NCI-H226 (cell line): Measurements from ENCODE around the gene TCEAL9.
"Not testable (repeated sequence)": the region's sequence is repeated elsewhere in the genome, so short reads cannot be mapped to it uniquely, and the experiment has no call there.

Experiments used
- DNase-seq: peaks from one replicate; pipeline ENCODE4 v3.0.0-alpha.2; 2015

TCEAL9 gene

DNA sequence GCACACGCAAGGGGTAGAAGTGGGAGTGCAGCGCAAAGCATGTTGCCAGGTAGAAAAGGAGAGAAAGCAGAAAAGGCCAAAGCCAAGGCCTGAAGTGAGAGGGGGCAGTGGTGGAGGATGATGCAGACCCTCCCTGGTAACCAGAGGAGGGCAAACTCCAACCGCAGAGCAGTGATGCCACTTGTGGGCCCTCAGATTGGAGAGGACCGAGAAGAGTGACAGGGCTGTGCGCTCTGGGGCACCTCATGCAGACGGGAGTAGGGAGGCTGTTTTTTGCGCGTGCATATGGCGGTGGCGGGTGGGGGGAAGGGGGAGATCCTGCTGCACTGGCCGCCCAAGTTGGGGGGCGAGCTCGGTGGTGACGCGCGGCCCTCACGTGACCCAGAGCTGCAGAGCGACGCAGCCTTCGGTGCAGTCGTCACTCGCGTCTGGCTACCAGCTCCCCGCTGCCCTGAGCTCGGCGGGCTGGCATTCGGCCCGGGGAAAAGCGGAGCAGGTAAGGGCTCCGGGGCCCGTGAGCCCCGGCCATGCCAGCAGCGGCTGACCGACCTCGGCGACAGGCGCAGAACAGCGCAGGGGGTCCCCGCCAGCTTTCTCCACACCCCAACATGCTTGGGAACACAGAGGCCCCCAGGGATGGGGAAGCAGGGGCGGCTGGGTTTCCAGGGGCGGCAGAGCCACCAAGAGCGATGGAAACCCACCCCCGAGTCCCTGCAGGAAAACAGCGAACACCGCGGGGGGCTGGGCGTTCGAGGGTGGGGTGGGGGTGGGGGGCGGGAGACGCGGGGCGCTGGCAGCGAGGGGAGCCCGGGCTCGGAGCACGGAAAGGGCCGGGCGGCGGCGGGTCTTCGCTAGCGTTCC is 20.0 kb downstream of the TCEAL9 start, which contains the start of gene BEX3:
BEX3 (plus strand) TSS at position 421 of the 861 bp plus-strand sequence. CDS start 984 bp downstream, outside the sequence.
- DNase-seq, result no peak

- peak; percentile 39 for DNase-seq
These were observed 20.6 kb downstream of the TCEAL9 start for GRCh38 chrX:103376979-103377324.

- DNase-seq, result no peak
These were observed 22.7 kb downstream of the TCEAL9 start for GRCh38 chrX:103378990-103379389.

DNA sequence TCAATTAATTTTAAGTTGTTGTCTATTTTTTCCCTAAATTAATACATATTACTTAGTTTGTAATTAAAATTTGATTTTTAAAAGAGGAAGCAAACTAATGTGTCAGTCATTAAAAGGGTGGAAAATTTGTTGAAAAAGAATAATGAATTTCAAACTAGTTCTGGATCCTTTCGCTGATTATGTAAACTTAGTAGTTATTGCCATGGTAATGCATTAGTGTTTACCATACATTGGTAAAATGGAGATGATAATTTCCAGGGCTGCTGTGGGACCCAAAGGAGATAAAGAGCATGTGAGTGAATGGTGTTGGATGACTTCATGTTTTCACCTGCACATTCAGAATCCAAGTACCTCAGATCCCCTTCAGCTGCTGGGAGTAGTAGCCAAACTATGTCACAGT is 26.6 kb downstream of the TCEAL9 start:
- no peak for DNase-seq

DNA sequence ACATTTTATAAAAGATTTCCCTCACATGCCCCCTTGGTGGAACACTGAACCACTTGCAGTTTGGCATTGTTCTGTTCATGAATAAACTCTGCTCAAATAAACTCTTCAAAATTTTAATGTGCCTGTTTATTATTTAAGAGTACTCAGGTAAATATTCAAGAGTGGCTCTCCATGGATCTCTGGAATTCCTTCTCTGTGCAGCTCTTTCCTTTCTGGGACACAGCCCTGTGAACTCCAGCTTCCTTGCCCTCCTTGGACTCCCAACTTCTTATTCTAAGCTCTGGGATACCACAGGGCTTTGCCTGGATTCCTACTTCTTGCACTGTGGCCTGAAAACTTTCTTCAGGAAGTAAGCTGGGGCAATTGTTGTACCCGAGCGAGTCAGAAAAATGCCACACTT is 28.4 kb downstream of the TCEAL9 start:
- no peak for DNase-seq

- not testable (repeated sequence) for DNase-seq
These were observed 29.1 kb downstream of the TCEAL9 start for GRCh38 chrX:103385283-103385830.

DNA sequence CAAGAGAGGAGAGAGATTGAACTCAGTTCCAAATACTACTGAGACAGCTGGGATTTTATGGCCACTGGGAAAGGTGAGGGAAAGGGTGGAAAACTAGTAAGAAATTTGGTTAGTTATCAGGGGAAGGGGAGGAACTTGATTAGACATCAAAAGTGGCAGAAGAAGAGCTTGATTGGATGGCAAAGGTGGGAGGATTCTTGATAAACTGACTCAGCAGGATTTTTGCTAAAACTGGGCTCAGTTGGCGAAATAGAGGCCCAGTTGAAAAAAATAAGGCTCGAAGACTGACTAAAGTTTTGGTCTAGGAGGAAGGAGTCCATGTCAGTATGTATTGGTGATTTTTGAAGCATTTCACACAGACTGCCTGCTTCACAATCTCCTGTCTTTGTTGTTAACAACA is 30.0 kb downstream of the TCEAL9 start:
- no peak for DNase-seq

DNA sequence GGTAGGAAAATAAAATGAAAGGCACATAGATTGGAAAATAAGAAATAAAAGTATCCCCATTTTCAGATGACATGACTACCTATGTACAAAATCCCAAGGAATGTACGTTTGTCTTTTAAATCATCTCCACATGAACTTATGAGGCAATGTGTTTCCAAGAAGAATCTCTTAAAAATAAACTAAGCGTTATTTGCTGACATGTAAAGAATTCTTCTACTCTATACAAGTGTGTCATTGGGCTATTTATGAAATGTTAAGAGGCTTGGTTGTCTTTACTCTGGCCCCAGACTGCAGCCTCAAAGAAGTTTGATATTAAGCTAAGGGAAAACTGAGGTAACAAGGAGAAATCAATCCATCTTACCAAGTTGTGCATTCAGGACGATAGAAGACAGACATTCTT is 37.2 kb downstream of the TCEAL9 start:
- DNase-seq, result no peak

GRCh38 chrX:103396186-103396585 is 39.9 kb downstream of the TCEAL9 start:
- DNase-seq, result peak; percentile 60

GRCh38 chrX:103396660-103397059 is 40.4 kb downstream of the TCEAL9 start:
- DNase-seq, result no peak

DNA sequence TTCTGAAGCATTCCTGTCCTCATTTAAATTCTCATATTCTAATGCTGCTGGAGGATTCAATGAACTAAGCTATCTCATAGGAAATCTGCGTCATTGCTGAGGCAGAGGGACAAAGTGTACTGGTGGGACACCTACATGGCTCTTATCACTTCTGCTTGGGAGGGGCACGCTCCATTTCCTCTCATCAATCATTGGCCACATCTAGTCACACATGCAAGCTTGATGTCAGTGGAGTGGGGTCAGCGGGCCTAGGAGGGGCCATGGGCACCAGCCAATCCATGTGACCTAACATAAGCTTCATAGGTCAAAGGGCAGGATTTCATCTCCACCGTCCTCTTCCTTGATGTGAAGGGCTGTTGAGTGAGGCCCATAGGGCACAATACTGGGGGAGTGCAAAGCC is 41.4 kb downstream of the TCEAL9 start:
- DNase-seq, result no peak

GRCh38 chrX:103398421-103398864 is 42.1 kb downstream of the TCEAL9 start:
- DNase-seq, result peak; percentile 64

GRCh38 chrX:103399744-103400143 is 43.4 kb downstream of the TCEAL9 start:
- no peak for DNase-seq

- no peak for DNase-seq
These were observed 44.6 kb downstream of the TCEAL9 start for GRCh38 chrX:103400931-103401330.

DNA sequence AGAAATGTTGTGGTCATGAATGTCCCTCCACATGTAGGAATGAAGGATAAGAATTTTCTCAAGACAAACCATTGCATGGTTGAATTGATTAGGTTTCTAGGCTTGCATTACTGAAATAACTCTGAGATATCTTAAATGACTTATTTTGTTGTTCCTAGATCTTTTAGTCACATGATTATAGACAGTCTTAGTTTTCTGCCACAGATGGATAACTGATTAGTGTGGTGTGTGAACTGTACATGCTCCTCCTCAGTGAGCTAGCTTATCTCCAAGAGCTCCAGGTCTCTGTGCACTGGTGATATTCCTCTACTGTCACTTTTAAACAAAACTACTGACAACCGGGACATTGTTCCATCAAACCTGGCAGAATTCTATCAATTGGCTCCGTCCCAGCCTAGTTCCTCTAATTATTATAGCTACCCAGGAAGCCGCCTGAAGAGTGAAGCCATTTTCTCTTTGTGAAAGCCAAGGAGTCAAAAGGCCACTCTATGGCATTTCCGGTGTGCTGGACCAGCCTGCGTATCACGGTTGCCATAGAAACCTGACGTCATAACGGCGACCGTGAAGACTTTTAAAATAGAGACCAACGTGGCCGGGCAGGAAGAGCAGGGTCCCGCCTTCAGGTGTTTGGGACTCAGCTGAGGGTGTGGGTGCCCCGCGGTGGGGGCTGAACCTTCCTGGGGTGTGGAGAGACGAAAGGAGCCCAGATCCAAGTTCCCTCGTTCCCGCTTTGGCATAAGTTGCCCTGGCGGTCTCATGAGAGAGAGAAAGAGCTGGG is 48.1 kb downstream of the TCEAL9 start:
- DNase-seq, result peak; percentile 67

GRCh38 chrX:103405009-103405333 is 48.7 kb downstream of the TCEAL9 start:
- no peak for DNase-seq

DNA sequence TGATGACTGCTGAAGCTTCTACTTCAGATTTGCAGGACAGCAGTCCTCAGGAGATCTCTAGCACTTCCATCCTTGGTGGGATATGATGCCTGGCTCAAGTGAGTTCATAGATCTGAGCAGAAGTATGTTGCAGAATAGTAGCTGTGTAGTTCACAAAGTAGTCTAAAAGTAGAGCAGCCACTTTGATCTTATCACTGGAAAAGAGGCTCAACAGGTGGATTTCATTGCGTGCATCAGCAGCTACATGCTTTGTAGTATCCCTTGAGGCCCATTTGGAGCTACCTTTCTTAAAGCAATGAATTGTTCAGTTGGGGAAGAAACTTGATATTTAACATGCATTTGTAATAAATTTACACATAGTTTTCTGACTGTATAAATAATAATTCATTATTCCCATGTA is 50.0 kb downstream of the TCEAL9 start:
- DNase-seq, result no peak

GRCh38 chrX:103407776-103408175 is 51.5 kb downstream of the TCEAL9 start:
- DNase-seq, result no peak
